T-cell (primary cell): ENCODE data around the gene C20orf204. TPM values are rescaled to one million over a fixed set of nuclear protein-coding genes. Genes with fewer than 3 reads are reported as not detected.

Experiments
- ATAC-seq, 4 experiments: fragments of 200-7000 bp in 3 of 4; fragments of 150-1000 bp in 1 of 4; cut with Tn5 transposase; replicated peaks in 1 of 4; 1 replicate in 3 of 4; 2 replicates in 1 of 4; pipeline ENCODE4 v1.10.0; 2021; ENCODE audit warnings: moderate library complexity in 3 of 4, mild to moderate bottlenecking in 2 of 4, moderate number of reproducible peaks in 1 of 4
- CTCF ChIA-PET, 2 donors: fragments of 300-600 bp; sonication (Branson Sonifier 250); formaldehyde crosslinking; loops; one replicate each; lab custom pipeline; 2022; ENCODE audit warnings: antibody characterized with exemption in 2 of 2; lab: Charles Lee
- POLR2A ChIA-PET, 2 donors: fragments of 300-600 bp; sonication (Branson Sonifier 250); formaldehyde crosslinking; loops; one replicate each; lab custom pipeline; 2022; ENCODE audit warnings: antibody characterized with exemption in 2 of 2; lab: Charles Lee
- DNase-seq, 35 experiments: peaks; one replicate each; pipeline versions ENCODE4 v3.0.0 to v3.0.0-alpha.2; 2013 to 2023
- H3K27ac ChIP-seq: one replicate; pipeline ENCODE4 v1.5.1; 2013; ENCODE audit warnings: low read length
- H3K27me3 ChIP-seq, 2 experiments: replicated peaks in 1 of 2; 1 replicate in 1 of 2; 2 replicates in 1 of 2; pipeline versions ENCODE4 v1.6.1 to v1.7.0; 2013; ENCODE audit warnings: low read length in 1 of 2, mixed read lengths in 1 of 2; ENCODE audit not compliant: control insufficient read depth in 2 of 2, insufficient read depth in 2 of 2; ENCODE audit errors: extremely low read depth in 1 of 2
- H3K36me3 ChIP-seq, 2 donors: 1 replicate in 1 of 2; 2 replicates in 1 of 2; pipeline versions ENCODE4 v1.6.1 to v1.7.0; 2013; ENCODE audit warnings: low read length in 1 of 2; ENCODE audit not compliant: control insufficient read depth in 2 of 2, insufficient read depth in 1 of 2; ENCODE audit errors: extremely low read depth in 1 of 2
- H3K4me1 ChIP-seq, 2 experiments: 1 replicate in 1 of 2; 2 replicates in 1 of 2; pipeline versions ENCODE4 v1.6.1 to v1.7.0; 2013; ENCODE audit warnings: low read length in 2 of 2, mixed read lengths in 1 of 2; ENCODE audit not compliant: insufficient read depth in 2 of 2, control insufficient read depth in 1 of 2; ENCODE audit errors: extremely low read depth in 1 of 2
- H3K4me3 ChIP-seq, 2 donors: 1 replicate in 1 of 2; 2 replicates in 1 of 2; pipeline versions ENCODE4 v1.5.1 to v1.7.0; 2013; ENCODE audit warnings: mild to moderate bottlenecking in 2 of 2, low read length in 1 of 2, moderate library complexity in 1 of 2; ENCODE audit not compliant: control insufficient read depth in 1 of 2; ENCODE audit errors: extremely low read depth in 1 of 2
- H3K9me3 ChIP-seq: 2 replicates; pipeline ENCODE4 v1.7.0; 2013
- H3K27ac Mint-ChIP-seq, 2 donors: one replicate each; pipeline ENCODE4 v1.8.0; 2020 to 2021; ENCODE audit warnings: mild to moderate bottlenecking in 2 of 2, mixed read lengths in 2 of 2
- H3K27me3 Mint-ChIP-seq, 2 donors: one replicate each; pipeline ENCODE4 v1.8.0; 2021 to 2022; ENCODE audit warnings: mixed read lengths in 2 of 2
- H3K36me3 Mint-ChIP-seq: one replicate; pipeline ENCODE4 v1.8.0; 2021; ENCODE audit warnings: mixed read lengths
- H3K4me1 Mint-ChIP-seq, 3 donors: one replicate each; pipeline ENCODE4 v1.8.0; 2020 to 2022; ENCODE audit warnings: mixed read lengths in 3 of 3, mild to moderate bottlenecking in 1 of 3
- H3K4me3 Mint-ChIP-seq, 3 donors: one replicate each; pipeline ENCODE4 v1.8.0; 2020 to 2022; ENCODE audit warnings: mild to moderate bottlenecking in 3 of 3, mixed read lengths in 3 of 3, moderate library complexity in 3 of 3
- H3K9me3 Mint-ChIP-seq, 3 donors: one replicate each; pipeline ENCODE4 v1.8.0; 2020 to 2022; ENCODE audit warnings: mixed read lengths in 3 of 3
- WGBS: methylation state at CpG from one replicate; pipeline ENCODE4 v1.1.5; 2013; ENCODE audit warnings: missing lambda C conversion rate; ENCODE audit not compliant: insufficient coverage; 5-methylcytosine and 5-hydroxymethylcytosine counted together
- total RNA-seq, 35 experiments: library from RNA in 6 of 35; stranded (reverse) in 6 of 35; fragments of 120-200 nt in 1 of 35; gene quantifications; one replicate each; pipeline versions ENCODE4 v1.2.1 to v1.2.4 and lab custom pipeline; 2013 to 2026

The C20orf204 gene
- total RNA-seq, 5 donors from 2014 or later (not counting 1 experiment from before 2014, with no cell fraction given) = 4.5 to 20.8 (median 9.5) TPM

DNA sequence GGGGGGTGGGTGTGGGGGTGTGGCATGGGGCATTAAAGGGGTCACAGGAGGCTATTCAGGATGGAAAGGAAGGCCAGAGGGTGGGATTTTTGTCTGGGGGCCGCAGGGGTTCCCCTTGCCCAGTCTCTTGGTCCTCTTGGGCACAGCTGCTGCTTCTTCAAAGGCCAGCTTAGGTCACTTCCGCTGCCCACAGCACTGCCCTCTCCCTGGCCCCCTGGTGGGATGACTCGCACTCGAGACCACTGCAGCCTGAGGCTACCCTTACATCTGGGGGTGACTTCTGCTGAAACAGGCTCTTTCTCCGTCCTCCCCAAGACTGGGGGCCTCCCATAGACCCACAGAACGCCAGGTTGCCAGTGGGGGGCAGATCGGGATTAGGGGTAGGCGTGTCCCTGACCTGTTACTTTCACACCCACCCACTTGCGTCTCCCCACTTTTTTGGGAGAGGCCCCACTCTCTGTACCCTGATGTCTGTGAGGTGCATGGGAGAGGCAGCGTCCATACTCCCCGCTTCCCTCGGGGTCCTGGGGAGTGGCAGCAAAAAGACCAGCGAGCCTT lies 46.9 kb downstream of the C20orf204 start:
- no peak for ATAC-seq
- H3K27ac Mint-ChIP-seq = peak overlapping the region in 1 of 2 donors; percentile 23
- Histone ChIP-seq H3K4me1 (peaks cover 20 to 58% of the 10 kb centered on the region in 2 experiments), H3K27me3 (peaks cover 0 to 23% of the 10 kb centered on the region in 2 experiments), H3K4me3 (peak overlapping the region; percentile 35 to 68), H3K27ac (no peak overlapping the region), H3K9me3 (no peaks in the 10 kb centered on the region), H3K36me3 (no peaks in the 10 kb centered on the region)
- peaks cover 0 to 2% (median 0%) of the 10 kb centered on the region in 3 donors for H3K9me3 Mint-ChIP-seq
- POLR2A ChIA-PET = no interaction called here
- peak overlapping the region; percentile 65 to 79 (median 70) for H3K4me3 Mint-ChIP-seq
- H3K36me3 Mint-ChIP-seq = no peaks in the 10 kb centered on the region
- peaks cover 32 to 39% (median 36%) of the 10 kb centered on the region in 3 donors for H3K4me1 Mint-ChIP-seq
- WGBS = 40% methylated on average over 2 of the region's 13 CpGs
- DNase-seq = no peak
- CTCF ChIA-PET = interaction anchor here (0.5 to 1.6 kb wide), 5 partner anchors 44 to 1961 kb away, joined by 3 to 5 read pairs (median 3); partner anchors contain the start of genes LIME1 (in 1 of the 2) and LSM14B (in 1 of the 2)
- peaks cover 0 to 6% of the 10 kb centered on the region in 2 donors for H3K27me3 Mint-ChIP-seq

GRCh38 chr20:64083378-64083803 lies 47.4 kb downstream of the C20orf204 start:
- Mint-ChIP-seq H3K27ac (peak overlapping the region in 1 of 2 donors; percentile 23), H3K4me1 (peaks cover 31 to 39% (median 34%) of the 10 kb centered on the region in 3 donors), H3K27me3 (peaks cover 0 to 8% of the 10 kb centered on the region in 2 donors), H3K4me3 (peak overlapping the region; percentile 65 to 79 (median 70)), H3K36me3 (no peaks in the 10 kb centered on the region), H3K9me3 (peaks cover 0 to 2% (median 0%) of the 10 kb centered on the region in 3 donors)
- 0% methylated on average over 47 of the region's 52 CpGs for WGBS
- peak; percentile 46 to 62 (median 60) for ATAC-seq
- Histone ChIP-seq H3K27ac (no peak overlapping the region), H3K4me1 (peaks cover 20 to 53% of the 10 kb centered on the region in 2 experiments), H3K9me3 (no peaks in the 10 kb centered on the region), H3K36me3 (no peaks in the 10 kb centered on the region), H3K27me3 (peaks cover 0 to 23% of the 10 kb centered on the region in 2 experiments), H3K4me3 (peak overlapping the region; percentile 35 to 68)
- peak in 34 of 35 experiments; percentile 27 to 81 (median 50) for DNase-seq
- CTCF ChIA-PET = interaction anchor here in 1 of 2 donors (0.5 to 1.6 kb wide), 4 partner anchors 44 to 1961 kb away, joined by 3 to 5 read pairs (median 3); partner anchors contain the start of genes LIME1 and LSM14B
- POLR2A ChIA-PET = no interaction called here

GRCh38 chr20:64083804-64084684 lies 48.1 kb downstream of the C20orf204 start, which contains the start of gene LKAAEAR1:
LKAAEAR1 (minus strand) TSS chr20:64084398; CDS start chr20:64084219, 179 bp downstream.
- Histone ChIP-seq H3K27me3 (peaks cover 0 to 30% of the 10 kb centered on the region in 2 experiments), H3K4me3 (peak within 1 kb of the TSS; percentile 35 to 71), H3K9me3 (no peaks in the 10 kb centered on the region), H3K27ac (no peak within 1 kb of the TSS), H3K36me3 (no peaks in the 10 kb centered on the region), H3K4me1 (peaks cover 20 to 46% of the 10 kb centered on the region in 2 experiments)
- Mint-ChIP-seq H3K27me3 (peaks cover 0 to 8% of the 10 kb centered on the region in 2 donors), H3K36me3 (no peaks in the 10 kb centered on the region), H3K4me3 (peak within 1 kb of the TSS; percentile 78 to 88 (median 84)), H3K27ac (peak within 1 kb of the TSS in 1 of 2 donors; percentile 75), H3K4me1 (peaks cover 29 to 39% (median 32%) of the 10 kb centered on the region in 3 donors), H3K9me3 (peaks cover 0 to 2% (median 0%) of the 10 kb centered on the region in 3 donors)
- 2% methylated on average over 79 of the region's 86 CpGs for WGBS
- CTCF ChIA-PET = interaction anchor here in 1 of 2 donors (1.6 kb wide), 2 partner anchors 45 to 348 kb away, joined by 3 read pairs; partner anchors contain the start of gene LIME1
- POLR2A ChIA-PET = no interaction called here
- DNase-seq (peak in 1 of 35 experiments; percentile 29), ATAC-seq (peak in 3 of 4 experiments; percentile 3 to 7 (median 4))

DNA sequence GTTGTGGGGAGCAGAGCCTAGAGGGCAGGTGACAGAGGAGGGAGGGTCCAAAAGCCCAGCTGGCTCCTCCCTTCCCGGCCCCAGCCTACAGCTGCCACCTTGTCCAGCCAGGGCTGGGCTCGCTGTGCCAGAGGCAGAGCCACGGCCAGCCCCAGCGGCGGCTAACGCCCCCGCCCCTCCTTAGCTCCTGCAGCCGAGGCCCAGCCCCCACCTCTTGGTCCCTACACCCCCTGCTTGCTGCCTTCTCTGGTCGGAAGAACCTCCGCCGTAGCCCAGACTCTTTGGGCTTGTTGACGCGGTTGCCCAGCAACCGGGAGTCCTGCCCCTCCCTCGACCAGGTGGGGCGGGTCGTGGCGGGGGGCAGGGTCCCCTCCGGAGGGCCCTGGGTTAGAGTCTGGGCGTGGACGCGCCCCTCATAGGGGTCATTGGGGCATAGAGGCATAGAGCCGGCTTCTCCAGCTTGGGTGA lies 48.7 kb downstream of the C20orf204 start:
- H3K27ac ChIP-seq = no peak overlapping the region
- Mint-ChIP-seq H3K9me3 (peaks cover 0 to 2% (median 0%) of the 10 kb centered on the region in 3 donors), H3K36me3 (no peaks in the 10 kb centered on the region), H3K4me3 (peak overlapping the region; percentile 78 to 88 (median 84)), H3K27me3 (peaks cover 0 to 8% of the 10 kb centered on the region in 2 donors), H3K27ac (no peak overlapping the region), H3K4me1 (peaks cover 27 to 39% (median 31%) of the 10 kb centered on the region in 3 donors)
- H3K9me3 ChIP-seq = no peaks in the 10 kb centered on the region
- H3K4me3 ChIP-seq = peak overlapping the region in 1 of 2 donors; percentile 71
- no peaks in the 10 kb centered on the region for H3K36me3 ChIP-seq
- ChIA-PET POLR2A (no interaction called here), CTCF (interaction anchor here in 1 of 2 donors (1.6 kb wide), 1 partner anchor 46 kb away, joined by 3 read pairs; no protein-coding TSS in a partner anchor)
- ATAC-seq (no peak), DNase-seq (no peak)
- 7% methylated on average over 7 of the region's 23 CpGs for WGBS
- peaks cover 20 to 44% of the 10 kb centered on the region in 2 experiments for H3K4me1 ChIP-seq
- H3K27me3 ChIP-seq = peaks cover 0 to 32% of the 10 kb centered on the region in 2 experiments

DNA sequence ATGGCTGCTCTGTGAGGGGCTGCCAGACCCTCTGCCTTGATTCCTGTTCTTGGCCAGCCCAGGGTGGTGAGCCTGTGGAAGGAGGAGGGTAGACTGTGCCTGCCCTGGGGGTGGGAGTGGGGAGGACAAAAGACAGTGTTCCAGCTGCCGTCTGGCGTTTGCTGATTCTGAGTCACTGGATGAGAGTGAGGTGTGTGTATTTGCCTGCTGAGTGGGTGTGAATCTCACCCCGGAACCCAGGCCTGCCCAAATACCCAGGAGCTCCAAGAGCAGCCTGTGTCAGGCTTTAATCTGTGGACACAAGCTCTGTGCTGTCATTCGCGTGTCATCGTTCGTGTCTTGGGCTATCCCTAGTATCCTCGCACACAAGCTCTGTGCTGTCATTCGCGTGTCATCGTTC lies 50.8 kb downstream of the C20orf204 start:
- H3K4me1 ChIP-seq = peaks cover 12 to 25% of the 10 kb centered on the region in 2 experiments
- 79% methylated on average over 3 of the region's 11 CpGs for WGBS
- Mint-ChIP-seq H3K9me3 (peaks cover 0 to 2% (median 0%) of the 10 kb centered on the region in 3 donors), H3K36me3 (no peaks in the 10 kb centered on the region), H3K4me3 (no peak overlapping the region), H3K27me3 (peaks cover 0 to 8% of the 10 kb centered on the region in 2 donors), H3K4me1 (peaks cover 16 to 22% (median 20%) of the 10 kb centered on the region in 3 donors), H3K27ac (no peak overlapping the region)
- DNase-seq = no peak
- CTCF ChIA-PET = no interaction called here
- H3K4me3 ChIP-seq = no peak overlapping the region
- peaks cover 0 to 41% of the 10 kb centered on the region in 2 experiments for H3K27me3 ChIP-seq
- POLR2A ChIA-PET = no interaction called here
- no peaks in the 10 kb centered on the region for H3K9me3 ChIP-seq
- no peak for ATAC-seq
- H3K36me3 ChIP-seq = no peaks in the 10 kb centered on the region
- no peak overlapping the region for H3K27ac ChIP-seq
